LNCaP clone FGC (cell line): ENCODE data around the gene TMPRSS6.

Experiments
- DNase-seq: peaks from one replicate; pipeline ENCODE4 v3.0.0-alpha.2; 2011; ENCODE audit warnings: low read depth
- H3K4me3 ChIP-seq: 2 replicates; pipeline ENCODE4 v1.5.1; 2011; ENCODE audit warnings: mild to moderate bottlenecking, low read depth, low read length, control low read depth
- TF ChIP-seq, protein P1 (sequence below): IDR thresholded peaks from 2 replicates; pipeline ENCODE4 v1.5.1; 2012; ENCODE audit warnings: mild to moderate bottlenecking; ENCODE audit not compliant: control insufficient read depth, insufficient read depth; ENCODE audit errors: extremely low read depth

The TMPRSS6 gene

GRCh38 chr22:37133304-37134018 lies 23.9 kb upstream of the TMPRSS6 start:
- TF ChIP-seq, protein P1, sequence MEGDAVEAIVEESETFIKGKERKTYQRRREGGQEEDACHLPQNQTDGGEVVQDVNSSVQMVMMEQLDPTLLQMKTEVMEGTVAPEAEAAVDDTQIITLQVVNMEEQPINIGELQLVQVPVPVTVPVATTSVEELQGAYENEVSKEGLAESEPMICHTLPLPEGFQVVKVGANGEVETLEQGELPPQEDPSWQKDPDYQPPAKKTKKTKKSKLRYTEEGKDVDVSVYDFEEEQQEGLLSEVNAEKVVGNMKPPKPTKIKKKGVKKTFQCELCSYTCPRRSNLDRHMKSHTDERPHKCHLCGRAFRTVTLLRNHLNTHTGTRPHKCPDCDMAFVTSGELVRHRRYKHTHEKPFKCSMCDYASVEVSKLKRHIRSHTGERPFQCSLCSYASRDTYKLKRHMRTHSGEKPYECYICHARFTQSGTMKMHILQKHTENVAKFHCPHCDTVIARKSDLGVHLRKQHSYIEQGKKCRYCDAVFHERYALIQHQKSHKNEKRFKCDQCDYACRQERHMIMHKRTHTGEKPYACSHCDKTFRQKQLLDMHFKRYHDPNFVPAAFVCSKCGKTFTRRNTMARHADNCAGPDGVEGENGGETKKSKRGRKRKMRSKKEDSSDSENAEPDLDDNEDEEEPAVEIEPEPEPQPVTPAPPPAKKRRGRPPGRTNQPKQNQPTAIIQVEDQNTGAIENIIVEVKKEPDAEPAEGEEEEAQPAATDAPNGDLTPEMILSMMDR = no peak
- no peak overlapping the region for H3K4me3 ChIP-seq
- DNase-seq = no peak

DNA sequence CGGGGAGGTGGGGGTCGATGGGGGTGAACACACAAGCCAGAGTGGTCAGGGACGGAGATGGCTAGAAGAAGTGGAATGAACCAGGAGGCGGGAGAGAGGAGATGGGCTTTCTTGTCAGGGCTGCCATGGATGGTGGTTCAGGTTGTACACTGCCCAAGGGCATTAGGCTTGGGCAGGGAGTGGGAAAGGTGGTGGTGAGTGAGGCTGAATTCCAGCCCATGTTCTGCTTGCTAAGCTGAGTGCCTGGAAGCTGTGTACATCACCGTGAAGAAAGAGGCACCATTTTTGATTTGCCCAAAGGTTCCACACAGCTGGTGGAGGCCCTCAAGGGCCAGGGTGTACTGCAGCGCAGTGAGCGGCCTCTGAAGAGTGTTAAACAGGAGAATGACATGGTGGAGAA lies 23.3 kb upstream of the TMPRSS6 start:
- no peak for DNase-seq
- TF ChIP-seq, protein P1 = no peak
- no peak overlapping the region for H3K4me3 ChIP-seq

GRCh38 chr22:37129866-37130441 lies 20.4 kb upstream of the TMPRSS6 start:
- DNase-seq = no peak
- TF ChIP-seq, protein P1 = no peak
- no peak overlapping the region for H3K4me3 ChIP-seq

DNA sequence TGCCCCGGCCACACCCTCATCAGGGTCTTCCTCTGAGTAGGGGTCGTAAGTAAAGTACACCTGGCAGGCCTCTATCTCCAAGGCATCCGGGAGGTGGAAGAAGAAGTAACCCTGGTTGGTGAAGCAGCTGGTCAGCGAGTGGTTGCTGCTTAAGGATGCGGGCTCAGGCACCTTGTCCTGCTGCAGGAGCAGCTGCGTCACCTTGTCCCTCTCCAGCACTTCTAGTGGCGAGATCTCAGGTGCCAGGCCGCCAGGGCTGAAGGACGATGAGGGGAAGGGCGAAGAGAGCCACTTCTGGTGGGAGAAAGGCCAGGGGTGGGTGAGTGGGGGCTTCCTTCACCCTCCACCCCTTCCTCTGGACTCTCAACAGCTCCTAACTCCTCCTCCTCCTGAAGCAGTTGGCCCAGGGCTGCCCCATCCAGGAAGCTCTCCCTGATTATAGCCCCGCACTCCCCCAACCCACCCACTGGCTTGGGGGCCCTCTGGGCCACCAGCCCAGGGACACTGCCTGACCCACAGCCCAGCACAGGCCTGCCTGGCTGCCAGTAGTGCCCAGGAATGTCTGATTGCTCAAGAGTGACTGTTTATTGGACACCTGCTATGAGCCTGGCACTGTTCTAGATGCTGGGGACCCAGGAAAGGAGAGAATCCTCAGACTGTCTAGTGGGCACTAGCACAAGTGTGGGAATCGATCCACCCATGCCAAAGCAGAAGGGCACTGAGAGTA lies 19.2 kb upstream of the TMPRSS6 start:
- TF ChIP-seq, protein P1 = no peak
- no peak for DNase-seq
- H3K4me3 ChIP-seq = no peak overlapping the region

- no peak overlapping the region for H3K4me3 ChIP-seq
- TF ChIP-seq, protein P1 = no peak
- DNase-seq = no peak
Measured at GRCh38 chr22:37127350-37127878, 17.9 kb upstream of the TMPRSS6 start.

DNA sequence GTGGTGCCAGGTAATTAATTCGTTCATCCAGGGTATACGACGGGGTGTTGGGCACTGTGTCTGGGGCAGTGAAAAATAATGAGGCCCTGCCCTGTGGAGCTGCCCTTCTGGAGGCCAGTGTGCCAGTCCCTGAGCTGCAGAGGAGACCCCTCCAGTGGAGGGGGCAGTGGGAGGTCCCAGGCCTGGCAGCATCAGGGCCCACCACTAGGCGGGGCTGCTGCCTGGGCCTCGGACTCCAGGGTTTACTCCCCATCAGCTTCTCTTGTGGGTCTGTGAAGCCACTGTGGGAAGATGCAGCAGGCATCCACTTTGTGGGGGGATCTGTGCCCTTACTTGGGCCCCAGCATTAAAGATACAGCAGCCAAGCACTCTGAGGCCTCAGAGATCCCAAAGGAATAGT lies 17.4 kb upstream of the TMPRSS6 start:
- DNase-seq = no peak
- TF ChIP-seq, protein P1 = no peak
- no peak overlapping the region for H3K4me3 ChIP-seq
